ENCODE results near the gene PAPPA.

PAPPA gene

DNA sequence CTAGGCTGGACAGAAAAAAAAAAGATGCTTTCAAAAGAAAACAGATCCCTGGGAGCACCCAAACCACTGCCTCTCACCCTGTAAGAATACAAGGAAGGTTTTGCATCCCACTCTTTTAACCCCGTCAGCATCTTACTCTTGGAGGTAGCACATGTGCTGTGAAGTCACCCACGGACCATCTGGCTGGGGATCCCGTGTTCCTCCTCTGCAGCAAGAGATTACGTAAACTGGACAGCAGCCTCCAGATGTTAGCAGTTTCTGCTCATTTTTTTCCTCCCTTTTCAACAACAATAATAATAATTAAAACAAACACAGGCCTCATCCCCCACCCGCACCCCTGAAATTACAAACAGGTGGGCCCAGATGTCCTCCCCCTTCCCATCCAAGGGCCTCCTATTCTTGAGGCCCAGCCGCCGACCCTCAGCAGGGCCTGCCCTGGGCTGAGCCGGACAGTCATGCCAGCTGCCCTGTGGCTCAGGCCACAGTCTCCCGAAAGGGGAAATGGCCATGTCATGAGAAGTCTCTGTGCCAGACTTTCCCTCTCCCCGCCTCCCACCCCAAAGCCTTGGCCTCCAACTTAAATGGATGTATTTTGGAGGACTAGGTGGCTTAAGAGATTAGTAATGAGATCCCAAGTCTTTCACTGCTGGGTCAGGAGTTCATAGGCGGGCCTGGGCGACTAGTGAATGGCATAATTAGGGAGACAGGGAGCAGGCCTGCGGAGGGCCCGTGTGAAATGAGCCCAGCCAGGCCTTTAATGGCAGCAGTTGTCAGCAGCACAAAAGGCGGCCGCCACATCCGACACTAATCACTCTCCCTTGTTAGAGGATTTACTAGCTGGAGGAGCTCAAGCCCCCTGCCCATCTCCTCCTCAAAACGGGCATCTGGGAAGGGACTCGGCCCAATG, 165.1 kb downstream of the PAPPA start:
- no peak for DNase-seq

DNA sequence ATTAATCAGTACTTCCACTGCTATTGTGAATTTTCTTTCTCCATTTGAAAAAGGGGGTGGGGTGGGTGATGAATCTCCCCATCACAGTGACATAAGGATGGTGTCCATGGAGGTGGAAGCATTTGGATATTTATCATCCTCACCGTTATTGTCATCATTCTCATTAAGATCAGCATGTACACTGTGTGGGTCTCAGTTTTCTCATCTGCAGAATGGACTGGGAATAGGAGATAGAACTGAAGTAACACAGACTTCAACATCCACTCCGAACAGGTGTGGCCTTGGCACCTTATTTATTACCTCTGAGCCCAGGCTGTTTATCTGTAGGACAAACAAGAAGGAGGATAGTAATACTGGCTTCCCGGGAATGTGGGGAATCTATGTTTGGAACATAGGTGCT, 165.9 kb downstream of the PAPPA start:
- no peak for DNase-seq

DNA sequence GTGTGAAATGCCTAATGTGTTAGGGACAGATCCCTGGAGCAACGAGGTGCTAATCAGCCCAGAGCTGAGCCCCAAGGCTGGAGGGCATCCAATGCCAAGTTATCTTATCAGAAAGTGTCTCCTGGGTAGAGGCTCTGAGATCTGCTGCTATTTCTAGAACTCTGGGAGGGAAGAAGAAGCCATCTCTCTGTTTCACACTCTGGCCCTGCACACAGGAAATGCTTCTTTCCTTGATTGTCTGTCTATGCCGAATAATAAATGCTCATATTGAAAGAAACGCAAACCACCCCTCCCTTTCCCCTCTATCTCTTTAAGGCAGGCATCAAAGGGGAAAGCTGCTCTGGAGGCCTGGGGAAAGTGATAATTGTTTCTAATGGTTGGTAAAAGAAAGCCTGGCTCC, 166.7 kb downstream of the PAPPA start:
- DNase-seq, result no peak

DNA sequence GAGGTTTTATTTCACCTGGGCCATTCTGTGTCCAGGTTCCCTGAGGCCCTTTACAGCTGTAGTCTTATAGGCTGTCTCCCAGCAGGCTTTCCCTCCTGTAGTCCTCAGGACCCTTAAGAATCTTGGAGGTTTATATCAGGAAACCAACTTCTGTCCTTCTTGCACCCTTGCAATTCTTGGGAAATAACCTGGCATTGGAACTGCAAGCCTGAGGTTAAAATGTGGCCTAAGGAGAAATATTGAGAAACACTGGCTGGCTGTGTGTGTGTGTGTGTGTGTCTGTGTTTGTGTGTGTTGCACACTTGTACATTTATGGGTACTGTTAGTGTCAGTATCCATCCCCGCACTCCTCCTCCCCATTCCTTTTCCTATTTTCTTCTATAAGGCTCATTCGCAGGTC, 168.9 kb downstream of the PAPPA start:
- DNase-seq, result no peak

DNA sequence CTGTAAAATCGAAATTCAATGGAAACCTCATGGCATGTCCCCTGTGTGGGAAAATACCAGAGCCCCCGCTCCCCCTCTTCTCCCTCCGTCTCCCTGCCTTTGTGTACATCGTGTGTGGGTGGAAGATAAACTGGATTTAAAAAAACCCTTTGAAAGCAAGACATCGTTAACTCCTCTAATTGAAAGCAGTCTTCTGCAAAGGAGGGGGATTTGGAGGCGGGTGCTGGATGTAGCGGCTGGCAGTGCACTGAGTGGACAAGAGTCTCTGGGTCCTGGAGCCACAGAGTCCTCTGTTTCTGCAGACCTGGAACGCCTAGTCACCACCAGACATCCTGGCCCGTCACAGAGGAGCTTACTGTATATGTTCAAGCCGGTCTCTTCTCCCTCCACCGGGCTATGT, 169.4 kb downstream of the PAPPA start:
- no peak for DNase-seq

DNA sequence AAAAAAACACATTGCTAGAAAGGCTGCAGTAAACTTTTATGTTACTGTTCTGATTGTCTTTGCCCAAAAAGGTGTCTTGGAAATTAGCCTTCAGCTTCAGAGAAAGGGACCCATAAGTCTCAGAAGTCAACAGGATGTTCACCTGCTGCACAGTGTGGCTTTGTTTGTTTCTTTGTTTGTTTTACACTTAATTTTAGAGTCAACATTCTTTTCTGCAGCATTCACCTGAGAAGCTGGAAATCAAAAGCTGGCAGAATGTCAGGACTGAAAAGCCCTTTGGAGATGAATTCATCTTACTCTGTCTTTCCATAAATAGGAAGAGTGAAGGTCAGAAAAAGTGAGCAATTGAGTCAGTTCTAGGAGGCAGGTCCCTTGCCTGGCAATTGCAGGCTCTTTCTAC, 170.0 kb downstream of the PAPPA start:
- no peak for DNase-seq

DNA sequence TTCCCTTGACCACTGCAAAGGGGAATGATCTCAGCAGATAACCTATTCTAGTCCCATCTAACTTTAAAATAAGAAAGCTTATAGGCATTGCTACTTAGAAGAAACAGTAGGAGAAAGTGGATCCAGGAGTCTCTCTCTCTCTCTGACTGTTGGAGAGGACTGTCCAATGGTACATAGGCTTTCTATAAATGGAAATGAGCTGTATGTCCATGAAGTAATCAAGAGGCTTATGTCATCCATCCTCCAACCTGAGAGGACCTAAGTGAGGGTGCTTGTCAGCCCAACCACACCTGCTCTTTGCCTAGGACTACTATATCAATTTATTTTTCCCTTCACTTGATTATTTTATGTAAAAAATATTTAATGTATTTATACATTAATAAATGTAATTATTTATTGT, 172.3 kb downstream of the PAPPA start:
- DNase-seq, result no peak

DNA sequence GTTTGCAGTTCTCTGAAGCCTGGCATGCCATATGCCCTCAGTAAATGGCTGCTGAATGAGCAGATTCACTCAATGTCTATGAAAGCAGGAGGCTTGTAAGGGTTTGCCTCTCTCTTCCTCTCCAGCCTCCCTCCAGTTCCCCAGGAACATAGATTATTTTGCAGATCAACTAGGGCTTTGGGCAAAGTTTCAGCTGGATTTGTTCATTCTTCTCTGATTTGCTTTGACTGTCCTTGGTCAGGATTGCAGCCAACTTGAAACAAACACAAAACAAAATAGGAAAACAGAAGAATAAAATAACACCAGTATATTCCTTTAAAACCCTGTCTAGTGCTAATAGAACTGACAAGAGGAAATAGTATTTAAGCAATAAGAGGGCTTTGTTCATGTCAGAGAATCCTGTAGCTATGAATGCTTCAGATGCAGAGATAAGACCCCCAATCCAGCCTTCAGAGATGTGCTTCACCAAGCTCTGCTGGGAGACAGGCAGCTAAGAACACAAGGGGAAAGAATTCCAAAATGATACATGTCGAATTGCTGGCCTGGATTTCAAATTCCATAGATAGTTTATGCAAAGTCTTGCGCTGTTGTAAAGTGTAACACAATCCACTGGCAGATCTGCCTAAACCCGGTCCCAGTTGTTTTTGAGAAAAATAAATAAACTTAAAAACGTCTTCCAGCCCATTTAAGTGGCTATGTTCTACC, 174.3 kb downstream of the PAPPA start:
- peak; percentile 75 for DNase-seq

DNA sequence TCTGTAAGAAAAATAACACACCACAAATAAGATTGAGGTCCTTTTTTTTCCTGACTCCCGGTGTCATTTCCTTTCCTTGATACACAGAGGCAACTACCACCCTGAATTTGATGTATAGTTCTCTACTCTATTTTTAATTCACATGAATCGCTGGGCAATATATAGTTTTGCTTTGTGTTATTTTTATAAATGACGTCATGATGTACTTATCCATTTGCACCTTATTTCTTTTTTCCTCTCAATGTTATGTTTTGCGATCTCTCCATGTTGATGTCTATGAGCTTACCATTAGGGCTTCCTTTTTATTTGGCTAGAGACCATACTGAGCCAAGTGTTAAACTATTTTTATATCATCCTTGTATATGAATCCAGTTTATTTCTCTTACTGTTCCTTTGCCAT, 175.9 kb downstream of the PAPPA start:
- DNase-seq, result no peak

DNA sequence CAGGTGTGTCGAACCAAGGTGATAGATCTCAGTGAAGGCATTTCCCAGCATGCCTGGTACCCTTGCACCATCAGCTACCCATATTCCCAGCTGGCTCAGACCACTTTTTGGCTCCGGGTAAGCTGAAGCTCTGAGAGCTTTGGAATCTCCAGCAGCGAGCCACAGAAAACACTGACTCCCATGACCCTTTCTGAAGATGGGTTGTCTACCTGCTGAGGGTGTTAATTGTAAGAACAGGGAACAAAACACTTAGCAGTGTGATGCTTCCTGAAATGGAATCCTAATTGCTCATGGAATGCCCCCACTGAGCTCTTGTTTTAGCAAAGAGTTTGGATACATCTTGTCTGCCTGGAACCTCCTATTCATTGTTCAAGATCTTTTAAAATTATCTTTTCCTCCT, 177.7 kb downstream of the PAPPA start:
- DNase-seq, result no peak

DNA sequence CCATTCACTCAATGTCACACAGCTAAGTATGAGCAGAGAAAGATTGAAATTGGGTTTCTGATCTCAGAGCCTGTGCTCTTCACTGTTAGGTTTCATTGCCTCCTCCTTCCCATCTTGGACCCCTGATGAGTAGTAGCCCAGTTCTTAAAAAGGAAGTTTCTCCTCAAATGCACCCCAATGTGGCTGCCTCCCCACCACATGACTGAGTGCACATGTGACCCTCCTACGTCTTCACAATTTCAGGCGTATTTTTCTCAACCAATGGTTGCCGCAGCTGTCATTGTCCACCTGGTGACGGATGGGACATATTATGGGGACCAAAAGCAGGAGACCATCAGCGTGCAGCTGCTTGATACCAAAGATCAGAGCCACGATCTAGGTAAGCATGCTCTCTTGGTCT, 178.5 kb downstream of the PAPPA start:
- DNase-seq, result no peak

DNA sequence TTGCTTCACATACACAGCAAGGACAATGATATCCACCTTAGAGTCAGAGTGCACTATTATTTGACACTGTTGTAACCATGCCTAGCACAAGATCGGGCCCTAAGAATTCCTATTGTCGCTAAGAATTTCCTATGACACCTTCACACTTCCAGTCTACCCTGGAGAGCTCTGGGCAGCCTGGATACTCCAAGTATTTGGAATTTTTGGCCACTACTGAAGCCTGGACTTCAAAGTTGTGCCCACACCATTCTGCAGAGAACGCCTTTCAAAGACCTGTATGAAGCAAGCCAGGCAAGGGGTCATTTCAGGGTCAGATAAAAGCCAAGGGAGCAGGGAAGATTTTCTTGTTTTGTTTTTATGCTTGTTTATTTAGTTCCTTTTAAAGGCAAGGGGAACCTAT, 179.7 kb downstream of the PAPPA start:
- DNase-seq, result no peak

DNA sequence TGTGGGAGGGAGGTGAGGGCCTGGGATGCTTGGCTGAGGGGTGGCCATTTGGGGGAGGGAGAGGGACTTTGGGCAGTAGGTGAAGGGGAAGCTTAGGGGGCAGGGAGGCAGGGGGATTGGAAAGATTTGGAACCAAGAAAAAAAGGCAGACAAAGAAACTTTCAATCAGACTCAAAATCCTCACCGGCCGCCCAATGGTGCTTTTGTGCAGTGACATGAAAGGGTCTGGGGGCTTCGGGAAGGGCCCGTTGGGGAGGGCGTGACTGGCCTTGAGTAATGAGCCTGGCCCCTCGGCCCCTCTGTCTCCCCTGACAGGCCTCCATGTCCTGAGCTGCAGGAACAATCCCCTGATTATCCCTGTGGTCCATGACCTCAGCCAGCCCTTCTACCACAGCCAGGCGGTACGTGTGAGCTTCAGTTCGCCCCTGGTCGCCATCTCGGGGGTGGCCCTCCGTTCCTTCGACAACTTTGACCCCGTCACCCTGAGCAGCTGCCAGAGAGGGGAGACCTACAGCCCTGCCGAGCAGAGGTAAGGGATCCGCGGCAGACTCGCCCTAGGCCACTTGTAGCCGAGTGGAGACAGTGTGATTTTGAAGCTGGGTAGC, 181.1 kb downstream of the PAPPA start:
- no peak for DNase-seq

DNA sequence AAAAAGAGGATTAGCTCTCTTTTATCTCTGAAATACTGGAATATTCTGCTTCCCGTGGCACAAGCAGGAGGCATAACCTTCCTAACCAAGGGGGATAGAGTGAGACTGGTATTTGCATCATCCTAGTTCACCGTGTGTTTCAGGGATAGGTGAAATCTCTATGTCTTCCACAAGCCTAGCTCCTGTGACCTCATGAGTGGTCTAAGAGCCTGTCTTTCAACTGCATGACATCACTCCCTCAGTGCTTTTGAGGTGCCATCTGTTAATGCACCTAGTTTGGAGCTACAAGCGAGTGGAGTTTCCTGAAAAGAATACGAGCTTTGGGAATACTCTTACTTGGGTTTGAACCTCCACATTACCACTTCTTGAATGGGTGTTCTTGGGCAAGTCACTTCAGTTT, 181.8 kb downstream of the PAPPA start:
- DNase-seq, result no peak

DNA sequence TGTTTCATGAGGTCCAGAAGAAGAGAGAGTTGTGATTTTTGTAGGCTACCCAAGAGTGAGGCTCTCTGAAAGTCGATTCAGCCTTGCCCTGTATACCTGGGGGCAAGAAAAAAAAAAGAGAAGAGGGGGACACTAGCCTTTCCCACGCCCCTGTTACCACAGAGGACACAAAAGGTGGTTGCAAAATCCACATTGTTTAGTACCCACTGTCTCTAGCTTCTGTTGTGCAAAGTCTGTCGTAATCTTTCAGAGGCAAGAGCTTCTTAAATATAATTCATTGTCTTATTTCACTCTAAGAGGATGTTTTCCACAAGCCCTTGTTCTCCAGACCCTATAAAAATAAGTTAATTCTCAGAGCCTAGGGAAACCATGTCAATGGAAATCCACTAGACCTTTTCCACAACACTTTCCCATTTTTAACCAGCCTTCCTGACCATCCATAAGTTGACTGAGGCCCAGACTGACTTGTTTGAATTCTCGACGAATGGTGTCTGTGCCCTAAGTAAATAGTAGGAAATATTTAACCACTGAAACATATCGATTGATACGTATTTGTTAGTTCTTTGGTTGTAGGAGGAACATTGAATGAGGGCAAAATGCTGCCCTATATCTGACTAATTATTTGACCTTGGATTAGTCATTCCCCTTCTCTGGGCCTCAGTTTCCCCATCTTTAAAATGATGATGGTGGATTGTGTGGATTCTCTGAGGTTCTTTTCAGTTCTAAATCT, 182.7 kb downstream of the PAPPA start:
- no peak for DNase-seq

DNA sequence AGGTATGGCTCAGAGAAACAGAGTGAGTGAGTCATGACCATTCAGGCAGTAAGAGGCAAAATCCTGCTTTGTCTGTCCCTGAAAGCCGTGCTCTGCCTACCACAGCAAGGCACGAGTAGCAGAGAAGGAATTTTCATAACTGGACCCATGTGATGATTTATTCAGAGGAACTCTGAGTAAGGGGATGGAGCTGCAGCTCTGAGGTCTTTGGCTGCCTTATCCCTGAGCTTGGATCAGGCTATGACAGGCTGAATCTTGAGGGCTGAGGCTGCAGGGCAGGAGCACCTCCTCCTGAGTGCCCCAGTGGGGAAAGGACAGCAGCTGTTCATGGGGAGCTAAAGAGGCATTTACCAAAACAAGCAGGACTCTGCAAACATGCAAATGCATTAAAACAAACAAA, 183.4 kb downstream of the PAPPA start:
- DNase-seq, result peak; percentile 60

DNA sequence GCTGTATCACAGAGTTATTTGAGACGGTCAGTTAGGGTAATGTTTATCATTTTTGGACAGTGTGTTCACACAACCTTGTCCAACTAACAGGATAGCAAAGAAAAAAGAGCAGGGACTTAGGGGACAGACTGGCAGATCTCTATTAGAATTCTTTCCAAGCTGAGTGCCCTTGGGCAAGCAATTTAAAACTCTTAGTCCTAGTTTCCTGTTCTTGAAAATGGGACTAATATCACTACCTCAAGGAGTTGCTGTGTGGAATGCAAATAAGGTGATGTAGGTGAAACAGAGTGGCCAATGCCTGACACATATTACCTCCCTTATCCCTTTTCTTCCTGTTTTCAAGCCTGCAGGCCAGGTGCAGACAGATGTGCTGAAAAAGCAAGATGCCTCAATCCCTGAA, 186.7 kb downstream of the PAPPA start:
- DNase-seq, result no peak

DNA sequence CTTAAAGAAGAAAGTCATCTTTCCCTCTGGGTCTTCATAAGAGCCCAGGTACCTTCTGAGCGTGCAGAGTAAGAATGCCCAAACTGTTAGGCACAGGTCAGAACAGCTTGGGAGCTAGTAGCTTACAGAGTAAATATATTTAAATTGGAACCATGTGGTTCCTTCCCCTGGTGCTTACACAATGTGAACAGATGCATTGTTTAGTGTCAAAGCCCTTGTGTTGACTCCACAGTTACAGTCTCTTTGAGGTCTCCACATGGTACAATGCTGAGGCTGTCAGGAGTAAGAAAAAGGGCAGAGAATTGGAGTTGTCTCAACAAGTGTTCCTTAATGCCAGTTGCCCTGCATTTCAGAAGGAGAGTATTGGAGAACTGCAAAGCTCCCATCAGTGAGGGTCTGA, 188.5 kb downstream of the PAPPA start:
- no peak for DNase-seq

DNA sequence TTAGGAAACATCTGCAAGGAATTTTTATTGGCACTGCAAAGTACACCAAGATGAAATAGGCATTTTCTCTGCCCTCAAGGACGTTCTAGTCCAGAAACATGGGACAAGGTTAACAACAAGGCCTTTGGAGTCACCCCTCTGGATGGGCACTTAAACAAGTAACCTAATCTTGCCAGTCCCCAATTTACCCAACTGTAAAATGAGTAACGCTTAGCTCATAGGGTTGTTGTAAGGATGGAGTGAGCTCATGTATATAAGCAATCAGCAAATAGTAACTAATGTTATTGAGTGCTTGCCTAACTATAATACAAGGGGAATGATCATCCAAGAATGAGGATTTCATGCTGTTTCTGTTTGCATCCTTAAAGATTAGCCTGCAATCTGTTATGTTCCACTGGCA, 189.3 kb downstream of the PAPPA start:
- DNase-seq, result no peak

DNA sequence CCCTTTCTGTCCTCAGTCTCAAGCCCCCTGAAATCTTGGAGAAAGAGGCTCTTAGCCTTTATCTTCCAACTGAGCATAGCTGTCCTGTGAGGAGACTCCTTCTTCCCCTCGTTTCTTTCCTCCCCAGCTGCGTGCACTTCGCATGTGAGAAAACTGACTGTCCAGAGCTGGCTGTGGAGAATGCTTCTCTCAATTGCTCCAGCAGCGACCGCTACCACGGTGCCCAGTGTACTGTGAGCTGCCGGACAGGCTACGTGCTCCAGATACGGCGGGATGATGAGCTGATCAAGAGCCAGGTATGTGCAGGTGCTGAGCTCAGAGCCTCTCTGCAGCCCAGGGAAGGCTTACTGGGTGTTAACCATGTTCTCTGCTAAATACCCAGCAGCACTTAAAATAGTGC, 190.8 kb downstream of the PAPPA start:
- DNase-seq, result no peak

DNA sequence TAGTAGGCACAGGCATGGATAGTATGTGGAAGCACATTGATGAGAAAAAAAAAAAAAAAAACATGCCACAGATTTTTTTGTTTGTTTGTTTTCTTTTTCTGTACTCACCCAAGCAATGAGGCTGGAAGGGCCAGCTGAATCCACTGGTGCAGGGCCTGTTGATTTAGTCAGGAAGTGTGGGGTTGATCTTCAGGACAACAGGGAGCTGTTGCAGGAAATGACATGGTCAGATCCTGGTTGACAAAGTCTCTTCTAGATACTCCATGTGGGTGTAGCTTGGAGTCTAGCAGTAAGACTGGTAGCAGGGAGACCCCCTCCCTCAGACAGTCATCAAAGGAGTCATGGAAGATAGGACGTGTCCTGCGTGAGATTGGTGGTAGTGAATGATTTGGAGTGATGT, 191.8 kb downstream of the PAPPA start:
- no peak for DNase-seq

DNA sequence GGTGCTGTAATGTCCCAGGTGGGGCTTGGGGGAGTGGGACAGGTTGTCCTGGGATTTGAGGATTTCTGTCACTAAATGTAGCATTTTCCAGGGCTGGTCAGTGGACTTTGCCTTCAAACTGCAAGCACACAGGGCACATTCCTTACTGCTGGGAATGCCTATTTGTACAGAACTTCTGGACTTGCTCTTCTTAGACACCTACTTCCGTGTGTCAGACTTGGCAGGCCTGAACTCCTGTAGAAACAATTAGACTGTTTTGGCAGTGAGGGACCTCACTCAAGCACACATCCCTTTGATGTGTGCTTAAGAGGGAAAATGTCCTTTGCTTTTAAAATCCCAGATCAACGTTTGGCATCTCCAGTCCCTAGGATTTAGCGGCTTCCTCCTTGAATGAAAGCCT, 192.2 kb downstream of the PAPPA start:
- DNase-seq, result no peak

DNA sequence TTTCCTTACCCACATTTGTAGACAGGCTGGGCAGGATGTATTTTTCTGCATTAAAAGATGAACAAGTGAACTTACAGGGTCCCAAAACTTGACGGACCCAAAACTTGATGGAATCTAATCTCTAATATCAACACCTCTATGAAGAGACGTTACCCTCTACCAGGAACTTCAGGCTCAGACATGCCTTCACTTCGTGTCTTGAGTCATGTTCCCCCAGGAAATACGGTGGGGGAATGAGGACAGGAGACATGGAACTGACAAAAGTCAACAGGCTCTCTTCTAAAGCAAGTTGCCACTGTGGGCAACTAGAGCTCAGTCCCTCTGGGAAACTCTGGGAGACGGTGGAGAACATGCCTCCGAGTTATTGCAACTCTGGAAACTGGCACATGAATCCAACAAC, 196.1 kb downstream of the PAPPA start:
- no peak for DNase-seq
